HEK293 (cell line): ENCODE measurements around the gene REEP5.

ENCODE experiments used
- CTCF ChIA-PET: fragments of 350-600 bp; formaldehyde crosslinking; extraction: SDS; loops from one replicate; lab custom pipeline; 2021; ENCODE audit warnings: antibody characterized with exemption; lab: Yijun Ruan, JAX
- POLR2A ChIA-PET: fragments of 300-600 bp; formaldehyde crosslinking; extraction: SDS; loops from one replicate; lab custom pipeline; 2020; ENCODE audit warnings: antibody characterized with exemption, inconsistent platforms; lab: Yijun Ruan, JAX
- H3K27ac ChIP-seq: fragments of 200-500 bp; sonication (Bioruptor generic); 2 replicates; pipeline ENCODE4 v1.5.1; 2014; ENCODE audit warnings: low read depth, low read length, control low read depth, inconsistent platforms; ENCODE audit errors: extremely low read depth
- H3K36me3 ChIP-seq, 2 experiments: fragments of 200-500 bp in 1 of 2; sonication (Bioruptor generic) in 1 of 2; 1 replicate in 1 of 2; 2 replicates in 1 of 2; pipeline ENCODE4 v1.5.1; 2014 to 2017; ENCODE audit warnings: inconsistent platforms in 2 of 2, low read length in 2 of 2; ENCODE audit not compliant: control insufficient read depth in 2 of 2, insufficient read depth in 1 of 2
- H3K4me1 ChIP-seq: fragments of 200-500 bp; sonication (Bioruptor generic); 2 replicates; pipeline ENCODE4 v1.5.1; 2014; ENCODE audit warnings: mild to moderate bottlenecking, low read length, inconsistent platforms; ENCODE audit not compliant: control insufficient read depth, insufficient read depth
- H3K4me3 ChIP-seq: 2 replicates; pipeline ENCODE4 v1.5.1; 2011; ENCODE audit warnings: low read depth, mild to moderate bottlenecking, control low read depth, low read length, moderate library complexity
- H3K9me3 ChIP-seq: fragments of 200-500 bp; sonication (Bioruptor generic); 2 replicates; pipeline ENCODE4 v1.5.1; 2014; ENCODE audit warnings: low read depth, low read length, inconsistent platforms; ENCODE audit not compliant: control insufficient read depth, insufficient read depth
- CTCF ChIP-seq: fragments of 450-650 bp; formaldehyde crosslinking; IDR thresholded peaks from 2 replicates; pipeline ENCODE4 v1.5.1; 2016; ENCODE audit warnings: missing biosample characterization, missing genetic modification characterization
- HOXD13 ChIP-seq: sonication (generic); formaldehyde crosslinking; IDR thresholded peaks from 2 replicates; pipeline ENCODE4 v1.8.0; 2022; ENCODE audit warnings: missing genetic modification reagents, borderline replicate concordance
- KLF9 ChIP-seq: fragments of 450-650 bp; formaldehyde crosslinking; IDR thresholded peaks from 2 replicates; pipeline ENCODE4 v1.5.1; 2016; ENCODE audit warnings: missing biosample characterization, missing genetic modification characterization, low read depth
- SP2 ChIP-seq: fragments of 450-650 bp; formaldehyde crosslinking; IDR thresholded peaks from 2 replicates; pipeline ENCODE4 v1.5.1; 2016; ENCODE audit warnings: missing biosample characterization, missing genetic modification characterization
- YY2 ChIP-seq: fragments of 450-650 bp; formaldehyde crosslinking; IDR thresholded peaks from 2 replicates; pipeline ENCODE4 v1.5.1; 2016; ENCODE audit warnings: missing biosample characterization, missing genetic modification characterization
- ZBTB44 ChIP-seq: fragments of 450-650 bp; IDR thresholded peaks from 2 replicates; pipeline ENCODE4 v1.5.1; 2018; ENCODE audit warnings: missing biosample characterization, mild to moderate bottlenecking, missing genetic modification characterization
- ZFHX2 ChIP-seq: fragments of 450-650 bp; formaldehyde crosslinking; conservative IDR thresholded peaks from 2 replicates; pipeline ENCODE4 v1.5.1; 2016; ENCODE audit warnings: missing biosample characterization, missing genetic modification characterization
- ZNF121 ChIP-seq: fragments of 450-650 bp; formaldehyde crosslinking; IDR thresholded peaks from 2 replicates; pipeline ENCODE4 v1.5.1; 2016; ENCODE audit warnings: missing biosample characterization, missing genetic modification characterization
- ZNF148 ChIP-seq: fragments of 450-650 bp; formaldehyde crosslinking; IDR thresholded peaks from 2 replicates; pipeline ENCODE4 v1.5.0; 2017; ENCODE audit warnings: missing biosample characterization, missing genetic modification characterization, borderline replicate concordance
- ZNF157 ChIP-seq: fragments of 450-650 bp; formaldehyde crosslinking; IDR thresholded peaks from 2 replicates; pipeline ENCODE4 v1.5.1; 2016; ENCODE audit warnings: missing biosample characterization, missing genetic modification characterization
- ZNF175 ChIP-seq: fragments of 450-650 bp; formaldehyde crosslinking; IDR thresholded peaks from 2 replicates; pipeline ENCODE4 v1.5.1; 2016; ENCODE audit warnings: missing biosample characterization, missing genetic modification characterization
- ZNF202 ChIP-seq: fragments of 450-650 bp; formaldehyde crosslinking; IDR thresholded peaks from 2 replicates; pipeline ENCODE4 v1.5.1; 2016; ENCODE audit warnings: missing biosample characterization, missing genetic modification characterization, borderline replicate concordance
- ZNF223 ChIP-seq: fragments of 450-650 bp; formaldehyde crosslinking; IDR thresholded peaks from 2 replicates; pipeline ENCODE4 v1.5.1; 2016; ENCODE audit warnings: missing biosample characterization, missing genetic modification characterization
- ZNF248 ChIP-seq: fragments of 450-650 bp; formaldehyde crosslinking; IDR thresholded peaks from 2 replicates; pipeline ENCODE4 v1.5.1; 2017; ENCODE audit warnings: missing biosample characterization, missing genetic modification characterization
- ZNF335 ChIP-seq: fragments of 450-650 bp; formaldehyde crosslinking; conservative IDR thresholded peaks from 2 replicates; pipeline ENCODE4 v1.5.1; 2016; ENCODE audit warnings: missing biosample characterization, missing genetic modification characterization
- ZNF362 ChIP-seq: fragments of 450-650 bp; formaldehyde crosslinking; IDR thresholded peaks from 2 replicates; pipeline ENCODE4 v1.5.1; 2016; ENCODE audit warnings: missing biosample characterization, missing genetic modification characterization
- ZNF510 ChIP-seq: fragments of 450-650 bp; formaldehyde crosslinking; IDR thresholded peaks from 2 replicates; pipeline ENCODE4 v1.5.1; 2018; ENCODE audit warnings: mild to moderate bottlenecking, missing genetic modification characterization, missing biosample characterization; ENCODE audit not compliant: insufficient replicate concordance
- ZNF529 ChIP-seq: fragments of 450-650 bp; formaldehyde crosslinking; IDR thresholded peaks from 2 replicates; pipeline ENCODE4 v1.5.1; 2017; ENCODE audit warnings: missing genetic modification characterization, missing biosample characterization; ENCODE audit not compliant: insufficient replicate concordance
- ZNF610 ChIP-seq: fragments of 450-650 bp; formaldehyde crosslinking; IDR thresholded peaks from 2 replicates; pipeline ENCODE4 v1.5.1; 2016; ENCODE audit warnings: missing biosample characterization, missing genetic modification characterization, borderline replicate concordance
- ZNF660 ChIP-seq: fragments of 450-650 bp; IDR thresholded peaks from 2 replicates; pipeline ENCODE4 v1.5.1; 2018; ENCODE audit warnings: missing biosample characterization, mild to moderate bottlenecking, missing genetic modification characterization
- ZNF677 ChIP-seq: fragments of 450-650 bp; IDR thresholded peaks from 2 replicates; pipeline ENCODE4 v1.5.0; 2018; ENCODE audit warnings: missing biosample characterization, mild to moderate bottlenecking, missing genetic modification characterization, moderate library complexity
- ZNF704 ChIP-seq: fragments of 450-650 bp; formaldehyde crosslinking; IDR thresholded peaks from 2 replicates; pipeline ENCODE4 v1.5.1; 2016; ENCODE audit warnings: missing biosample characterization, missing genetic modification characterization
- ZSCAN30 ChIP-seq: fragments of 450-650 bp; IDR thresholded peaks from 2 replicates; pipeline ENCODE4 v1.5.1; 2018; ENCODE audit warnings: missing biosample characterization, mild to moderate bottlenecking, missing genetic modification characterization, moderate library complexity
- TF ChIP-seq, protein P1 (sequence below): fragments of 450-650 bp; formaldehyde crosslinking; IDR thresholded peaks from 2 replicates; pipeline ENCODE4 v1.5.1; 2016; ENCODE audit warnings: missing biosample characterization, missing genetic modification characterization
- TF ChIP-seq, protein P2 (sequence below): fragments of 450-650 bp; formaldehyde crosslinking; IDR thresholded peaks from 2 replicates; pipeline ENCODE4 v1.5.1; 2016; ENCODE audit warnings: missing biosample characterization, missing genetic modification characterization

The REEP5 gene

GRCh38 chr5:112848116-112848811 is 73.8 kb downstream of the REEP5 start:
- H3K9me3 ChIP-seq: no peaks in the 10 kb centered on the region
- no peak overlapping the region for H3K27ac ChIP-seq
- H3K4me1 ChIP-seq: no peaks in the 10 kb centered on the region; the same call in 1 of the 2 replicates
- CTCF ChIA-PET: interaction anchor here (0.5 to 1.6 kb wide), 34 partner anchors 9 to 758 kb away, joined by 3 to 26 read pairs (median 4); partner anchors contain the start of gene SRP19
- no peaks in the 10 kb centered on the region for H3K36me3 ChIP-seq
- POLR2A ChIA-PET: interaction anchor here (0.5 to 1.2 kb wide), 4 partner anchors 13 to 764 kb away, joined by 3 to 7 read pairs (median 3); partner anchors contain the start of gene SRP19
- no peak overlapping the region for H3K4me3 ChIP-seq
- TF ChIP-seq ZNF157 (tag by site-specific recombination) (no peak), HOXD13 (CRISPR knock-in tag) (no peak), ZNF704 (no peak), YY2 (tag by site-specific recombination) (no peak), KLF9 (no peak), ZBTB44 (no peak), ZNF362 (tag by site-specific recombination) (0 out of 2 replicates have a peak, but pooled peaks have one; percentile 23), ZNF175 (tag by site-specific recombination) (no peak), ZSCAN30 (peak; percentile 56; the same call in 1 of the 2 replicates), CTCF (tag by site-specific recombination) (peak; percentile 46; the same call in 1 of the 2 replicates), ZNF148 (tag by site-specific recombination) (no peak), SP2 (tag by site-specific recombination) (no peak), ZNF660 (0 out of 2 replicates have a peak, but pooled peaks have one; percentile 46), ZNF610 (tag by site-specific recombination) (0 out of 2 replicates have a peak, but pooled peaks have one; percentile 46), ZNF202 (tag by site-specific recombination) (no peak), ZNF529 (tag by site-specific recombination) (no peak), ZNF248 (no peak), ZNF510 (no peak), ZNF677 (tag by site-specific recombination) (no peak), ZNF335 (tag by site-specific recombination) (peak; percentile 42), ZNF223 (no peak), ZFHX2 (tag by site-specific recombination) (no peak), ZNF121 (tag by site-specific recombination) (peak; percentile 73; the same call in 1 of the 2 replicates)
- TF ChIP-seq, protein P1, sequence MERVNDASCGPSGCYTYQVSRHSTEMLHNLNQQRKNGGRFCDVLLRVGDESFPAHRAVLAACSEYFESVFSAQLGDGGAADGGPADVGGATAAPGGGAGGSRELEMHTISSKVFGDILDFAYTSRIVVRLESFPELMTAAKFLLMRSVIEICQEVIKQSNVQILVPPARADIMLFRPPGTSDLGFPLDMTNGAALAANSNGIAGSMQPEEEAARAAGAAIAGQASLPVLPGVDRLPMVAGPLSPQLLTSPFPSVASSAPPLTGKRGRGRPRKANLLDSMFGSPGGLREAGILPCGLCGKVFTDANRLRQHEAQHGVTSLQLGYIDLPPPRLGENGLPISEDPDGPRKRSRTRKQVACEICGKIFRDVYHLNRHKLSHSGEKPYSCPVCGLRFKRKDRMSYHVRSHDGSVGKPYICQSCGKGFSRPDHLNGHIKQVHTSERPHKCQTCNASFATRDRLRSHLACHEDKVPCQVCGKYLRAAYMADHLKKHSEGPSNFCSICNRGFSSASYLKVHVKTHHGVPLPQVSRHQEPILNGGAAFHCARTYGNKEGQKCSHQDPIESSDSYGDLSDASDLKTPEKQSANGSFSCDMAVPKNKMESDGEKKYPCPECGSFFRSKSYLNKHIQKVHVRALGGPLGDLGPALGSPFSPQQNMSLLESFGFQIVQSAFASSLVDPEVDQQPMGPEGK (tag by site-specific recombination): no peak
- TF ChIP-seq, protein P2, sequence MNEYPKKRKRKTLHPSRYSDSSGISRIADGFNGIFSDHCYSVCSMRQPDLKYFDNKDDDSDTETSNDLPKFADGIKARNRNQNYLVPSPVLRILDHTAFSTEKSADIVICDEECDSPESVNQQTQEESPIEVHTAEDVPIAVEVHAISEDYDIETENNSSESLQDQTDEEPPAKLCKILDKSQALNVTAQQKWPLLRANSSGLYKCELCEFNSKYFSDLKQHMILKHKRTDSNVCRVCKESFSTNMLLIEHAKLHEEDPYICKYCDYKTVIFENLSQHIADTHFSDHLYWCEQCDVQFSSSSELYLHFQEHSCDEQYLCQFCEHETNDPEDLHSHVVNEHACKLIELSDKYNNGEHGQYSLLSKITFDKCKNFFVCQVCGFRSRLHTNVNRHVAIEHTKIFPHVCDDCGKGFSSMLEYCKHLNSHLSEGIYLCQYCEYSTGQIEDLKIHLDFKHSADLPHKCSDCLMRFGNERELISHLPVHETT: 0 out of 2 replicates have a peak, but pooled peaks have one; percentile 40
